NCI-H1105 treated with DMSO at 0.1 percent for 48 hours (cell line): Measurements from ENCODE around the gene SLC45A1.
"Not testable (repeated sequence)": the region's sequence is repeated elsewhere in the genome, so short reads cannot be mapped to it uniquely, and the experiment has no call there.

Source experiments
- DNase-seq: peaks from one replicate; lab custom pipeline; 2025; lab: John Stamatoyannopoulos, UW

Gene SLC45A1

GRCh38 chr1:8367571-8368194 lies 49.8 kb downstream of the SLC45A1 start:
- DNase-seq: no peak

GRCh38 chr1:8368956-8369639 lies 51.2 kb downstream of the SLC45A1 start:
- no peak for DNase-seq

- no peak for DNase-seq
These were observed 52.4 kb downstream of the SLC45A1 start for GRCh38 chr1:8370046-8370881.

- DNase-seq: no peak
These were observed 53.0 kb downstream of the SLC45A1 start for GRCh38 chr1:8370905-8371315.

GRCh38 chr1:8371372-8371991 lies 53.6 kb downstream of the SLC45A1 start:
- no peak for DNase-seq

GRCh38 chr1:8373125-8373524 lies 55.2 kb downstream of the SLC45A1 start:
- no peak for DNase-seq

GRCh38 chr1:8373581-8374241 lies 55.8 kb downstream of the SLC45A1 start:
- no peak for DNase-seq

GRCh38 chr1:8374356-8374755 lies 56.4 kb downstream of the SLC45A1 start:
- no peak for DNase-seq

- no peak for DNase-seq
These were observed 56.9 kb downstream of the SLC45A1 start for GRCh38 chr1:8374812-8375211.

- DNase-seq: no peak
These were observed 58.5 kb downstream of the SLC45A1 start for GRCh38 chr1:8376358-8376840.

GRCh38 chr1:8377271-8377981 lies 59.5 kb downstream of the SLC45A1 start:
- DNase-seq: no peak

- DNase-seq: no peak
These were observed 60.3 kb downstream of the SLC45A1 start for GRCh38 chr1:8378178-8378577.

- DNase-seq: no peak
These were observed 61.1 kb downstream of the SLC45A1 start for GRCh38 chr1:8378981-8379470.

- DNase-seq: no peak
These were observed 61.7 kb downstream of the SLC45A1 start for GRCh38 chr1:8379513-8380186.

GRCh38 chr1:8380310-8380709 lies 62.4 kb downstream of the SLC45A1 start:
- DNase-seq: not testable (repeated sequence)

GRCh38 chr1:8381618-8382017 lies 63.7 kb downstream of the SLC45A1 start:
- DNase-seq: no peak

- DNase-seq: no peak
These were observed 64.2 kb downstream of the SLC45A1 start for GRCh38 chr1:8382051-8382505.

GRCh38 chr1:8382608-8383505 lies 64.9 kb downstream of the SLC45A1 start:
- no peak for DNase-seq

GRCh38 chr1:8384088-8384487 lies 66.2 kb downstream of the SLC45A1 start:
- no peak for DNase-seq
